SH-SY5Y (cell line): ENCODE data around the gene FBXO10.

ENCODE experiments used
- GATA2 ChIP-seq: IDR thresholded peaks from 2 replicates; pipeline ENCODE4 v1.6.1; 2011; ENCODE audit warnings: mild to moderate bottlenecking, low read depth, low read length
- GATA3 ChIP-seq: IDR thresholded peaks from 2 replicates; pipeline ENCODE4 v1.6.1; 2011; ENCODE audit warnings: low read depth, mild to moderate bottlenecking, low read length, moderate library complexity

- TF ChIP-seq GATA2 (no peak), GATA3 (no peak)
Measured at GRCh38 chr9:37608250-37608649, 32.1 kb upstream of the FBXO10 start.
